Measurements from ENCODE around the gene C1QTNF4. TPM values are rescaled to one million over a fixed set of nuclear protein-coding genes. Genes with fewer than 3 reads are reported as not detected.

The C1QTNF4 gene
- total and polyA plus RNA-seq, 10 of the 15 experiments (the other 5 are each of a cell fraction or from before 2014, with no cell fraction given), result 0.06 TPM; not detected in 9

DNA sequence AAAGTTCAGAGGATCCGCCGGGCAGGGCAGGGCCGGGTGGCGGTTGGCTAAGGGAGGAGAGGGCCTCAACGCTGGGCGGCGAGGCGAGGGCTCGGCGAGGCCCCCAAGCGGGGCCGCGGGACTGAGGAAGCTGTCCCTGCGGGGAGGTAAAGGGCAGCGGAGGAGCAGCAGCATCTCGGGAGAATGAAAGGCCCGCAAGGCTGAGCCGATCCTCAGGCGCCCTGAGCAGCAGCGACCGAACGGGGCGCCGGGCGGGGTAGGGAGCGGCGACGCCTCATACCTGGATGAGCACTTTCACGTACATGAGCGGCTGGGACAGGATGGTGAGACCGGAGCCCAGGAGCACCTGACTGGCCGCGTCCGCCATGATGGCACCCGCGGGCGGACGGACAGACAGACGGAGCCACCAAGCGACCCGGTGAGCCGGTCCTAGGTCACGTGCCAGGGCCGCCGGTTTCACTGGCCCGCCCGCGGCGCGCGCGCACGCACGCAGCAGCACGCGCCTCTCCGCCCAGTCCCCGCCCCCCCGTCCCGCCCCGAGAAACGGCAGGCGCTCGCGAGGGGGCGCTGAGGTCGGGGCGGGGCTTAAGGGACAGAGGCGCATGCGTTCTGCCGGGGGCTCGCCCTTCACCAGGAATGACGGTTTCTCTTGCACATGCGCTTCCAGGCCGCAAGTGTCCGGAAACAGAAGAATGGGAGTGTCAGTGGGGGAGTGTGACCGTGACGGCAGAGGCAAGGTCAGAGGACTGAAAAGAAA lies 48.1 kb upstream of the C1QTNF4 start, which contains the start of gene MTCH2 (continued):
- TF ChIP-seq NR2C2 (IDR thresholded peaks at IDR 0.05; ENCODE audit: borderline replicate concordance, control insufficient read depth, insufficient read length, low read depth), result no peak
- peak; percentile 85; the same call in 1 of the 2 replicates for TF ChIP-seq SIN3A (IDR thresholded peaks at IDR 0.05; ENCODE audit: low read depth, low read length)
- TF ChIP-seq RAD51 (IDR thresholded peaks at IDR 0.05), result peak; percentile 76
- peak; percentile 95 to 100 for TF ChIP-seq BHLHE40 (IDR thresholded peaks at IDR 0.05; ENCODE audit: borderline replicate concordance in 1 of 2, low read depth in 2 of 2, low read length in 1 of 2)
- TF ChIP-seq, protein P1, sequence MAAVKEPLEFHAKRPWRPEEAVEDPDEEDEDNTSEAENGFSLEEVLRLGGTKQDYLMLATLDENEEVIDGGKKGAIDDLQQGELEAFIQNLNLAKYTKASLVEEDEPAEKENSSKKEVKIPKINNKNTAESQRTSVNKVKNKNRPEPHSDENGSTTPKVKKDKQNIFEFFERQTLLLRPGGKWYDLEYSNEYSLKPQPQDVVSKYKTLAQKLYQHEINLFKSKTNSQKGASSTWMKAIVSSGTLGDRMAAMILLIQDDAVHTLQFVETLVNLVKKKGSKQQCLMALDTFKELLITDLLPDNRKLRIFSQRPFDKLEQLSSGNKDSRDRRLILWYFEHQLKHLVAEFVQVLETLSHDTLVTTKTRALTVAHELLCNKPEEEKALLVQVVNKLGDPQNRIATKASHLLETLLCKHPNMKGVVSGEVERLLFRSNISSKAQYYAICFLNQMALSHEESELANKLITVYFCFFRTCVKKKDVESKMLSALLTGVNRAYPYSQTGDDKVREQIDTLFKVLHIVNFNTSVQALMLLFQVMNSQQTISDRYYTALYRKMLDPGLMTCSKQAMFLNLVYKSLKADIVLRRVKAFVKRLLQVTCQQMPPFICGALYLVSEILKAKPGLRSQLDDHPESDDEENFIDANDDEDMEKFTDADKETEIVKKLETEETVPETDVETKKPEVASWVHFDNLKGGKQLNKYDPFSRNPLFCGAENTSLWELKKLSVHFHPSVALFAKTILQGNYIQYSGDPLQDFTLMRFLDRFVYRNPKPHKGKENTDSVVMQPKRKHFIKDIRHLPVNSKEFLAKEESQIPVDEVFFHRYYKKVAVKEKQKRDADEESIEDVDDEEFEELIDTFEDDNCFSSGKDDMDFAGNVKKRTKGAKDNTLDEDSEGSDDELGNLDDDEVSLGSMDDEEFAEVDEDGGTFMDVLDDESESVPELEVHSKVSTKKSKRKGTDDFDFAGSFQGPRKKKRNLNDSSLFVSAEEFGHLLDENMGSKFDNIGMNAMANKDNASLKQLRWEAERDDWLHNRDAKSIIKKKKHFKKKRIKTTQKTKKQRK (IDR thresholded peaks at IDR 0.05; ENCODE audit: low read depth, low read length), result no peak
- 0 out of 2 replicates have a peak, but pooled peaks have one; percentile 31 for TF ChIP-seq TCF3 (IDR thresholded peaks at IDR 0.05; ENCODE audit: borderline replicate concordance, insufficient read depth, low read depth, low read length)
- peak; percentile 59; the same call in 1 of the 2 replicates for TF ChIP-seq CBFB (IDR thresholded peaks at IDR 0.05; ENCODE audit: low read depth)
- TF ChIP-seq SREBF1 (IDR thresholded peaks at IDR 0.05; ENCODE audit: low read length), result no peak
- peak; percentile 90 for TF ChIP-seq TAF1 (IDR thresholded peaks at IDR 0.05; ENCODE audit: borderline replicate concordance, low read depth, low read length)
- no peak for TF ChIP-seq SUZ12 (IDR thresholded peaks at IDR 0.05; ENCODE audit: unreplicated experiment)
- TF ChIP-seq, protein P2, sequence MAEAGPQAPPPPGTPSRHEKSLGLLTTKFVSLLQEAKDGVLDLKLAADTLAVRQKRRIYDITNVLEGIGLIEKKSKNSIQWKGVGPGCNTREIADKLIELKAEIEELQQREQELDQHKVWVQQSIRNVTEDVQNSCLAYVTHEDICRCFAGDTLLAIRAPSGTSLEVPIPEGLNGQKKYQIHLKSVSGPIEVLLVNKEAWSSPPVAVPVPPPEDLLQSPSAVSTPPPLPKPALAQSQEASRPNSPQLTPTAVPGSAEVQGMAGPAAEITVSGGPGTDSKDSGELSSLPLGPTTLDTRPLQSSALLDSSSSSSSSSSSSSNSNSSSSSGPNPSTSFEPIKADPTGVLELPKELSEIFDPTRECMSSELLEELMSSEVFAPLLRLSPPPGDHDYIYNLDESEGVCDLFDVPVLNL (IDR thresholded peaks at IDR 0.05; ENCODE audit: low read depth, low read length), result no peak
- TF ChIP-seq CHD2 (IDR thresholded peaks at IDR 0.05; ENCODE audit: borderline replicate concordance, low read depth, low read length), result peak; percentile 84
- peak; percentile 29 for TF ChIP-seq MYC (IDR thresholded peaks at IDR 0.05; ENCODE audit: insufficient read depth, insufficient read length, insufficient replicate concordance, low read length, severe bottlenecking)
- no peak for TF ChIP-seq ZSCAN29 (IDR thresholded peaks at IDR 0.05)
- no peak for TF ChIP-seq POU2F2 (IDR thresholded peaks at IDR 0.05; ENCODE audit: borderline replicate concordance, low read depth, low read length)
- TF ChIP-seq HCFC1 (IDR thresholded peaks at IDR 0.05; ENCODE audit: low read length), result no peak; the same call in 1 of the 2 replicates
- TF ChIP-seq, protein P3, sequence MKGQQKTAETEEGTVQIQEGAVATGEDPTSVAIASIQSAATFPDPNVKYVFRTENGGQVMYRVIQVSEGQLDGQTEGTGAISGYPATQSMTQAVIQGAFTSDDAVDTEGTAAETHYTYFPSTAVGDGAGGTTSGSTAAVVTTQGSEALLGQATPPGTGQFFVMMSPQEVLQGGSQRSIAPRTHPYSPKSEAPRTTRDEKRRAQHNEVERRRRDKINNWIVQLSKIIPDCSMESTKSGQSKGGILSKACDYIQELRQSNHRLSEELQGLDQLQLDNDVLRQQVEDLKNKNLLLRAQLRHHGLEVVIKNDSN (IDR thresholded peaks at IDR 0.05; ENCODE audit: borderline replicate concordance, extremely low read length, insufficient read depth, low read depth, low read length), result peak; percentile 95
- TF ChIP-seq SMAD1 (IDR thresholded peaks at IDR 0.05; ENCODE audit: low read depth, partially characterized antibody), result no peak
- TF ChIP-seq RCOR1 (conservative IDR thresholded peaks at IDR 0.05; ENCODE audit: low read depth, low read length), result no peak; the same call in 1 of the 2 replicates
- TF ChIP-seq STAT3 (IDR thresholded peaks at IDR 0.05; ENCODE audit: low read depth, low read length), result no peak
- no peak for TF ChIP-seq TBL1XR1 (IDR thresholded peaks at IDR 0.05; ENCODE audit: low read depth, low read length)
- peak; percentile 62 for TF ChIP-seq ATF7 (IDR thresholded peaks at IDR 0.05; ENCODE audit: low read depth)
- TF ChIP-seq, protein P4, sequence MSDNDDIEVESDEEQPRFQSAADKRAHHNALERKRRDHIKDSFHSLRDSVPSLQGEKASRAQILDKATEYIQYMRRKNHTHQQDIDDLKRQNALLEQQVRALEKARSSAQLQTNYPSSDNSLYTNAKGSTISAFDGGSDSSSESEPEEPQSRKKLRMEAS (IDR thresholded peaks at IDR 0.05; ENCODE audit: low read depth, low read length), result peak; percentile 91
- TF ChIP-seq FOXM1 (IDR thresholded peaks at IDR 0.05; ENCODE audit: low read depth, low read length), result no peak
- TF ChIP-seq TARDBP (IDR thresholded peaks at IDR 0.05; ENCODE audit: borderline replicate concordance), result no peak
- TF ChIP-seq KAT2A (conservative IDR thresholded peaks at IDR 0.05; ENCODE audit: control insufficient read depth, low read depth, low read length), result no peak
